GM18507 (cell line): ENCODE data around the gene DHX15.
A peak's percentile ranks its signal among the peaks of the same experiment; 100 is the strongest.

Source experiments
- DNase-seq: peaks from one replicate; pipeline ENCODE4 v3.0.0; 2011; ENCODE audit warnings: low read depth; ENCODE audit not compliant: insufficient read length; ENCODE audit errors: extremely low spot score
- FAIRE-seq: peaks from 2 replicates; lab custom pipeline; 2011; peaks lifted over from hg19 to GRCh38; lab: Jason Lieb, UNC

The DHX15 gene

GRCh38 chr4:24588216-24588954, 4.0 kb upstream of the DHX15 start:
- no peak for FAIRE-seq
- DNase-seq = no peak

DNA sequence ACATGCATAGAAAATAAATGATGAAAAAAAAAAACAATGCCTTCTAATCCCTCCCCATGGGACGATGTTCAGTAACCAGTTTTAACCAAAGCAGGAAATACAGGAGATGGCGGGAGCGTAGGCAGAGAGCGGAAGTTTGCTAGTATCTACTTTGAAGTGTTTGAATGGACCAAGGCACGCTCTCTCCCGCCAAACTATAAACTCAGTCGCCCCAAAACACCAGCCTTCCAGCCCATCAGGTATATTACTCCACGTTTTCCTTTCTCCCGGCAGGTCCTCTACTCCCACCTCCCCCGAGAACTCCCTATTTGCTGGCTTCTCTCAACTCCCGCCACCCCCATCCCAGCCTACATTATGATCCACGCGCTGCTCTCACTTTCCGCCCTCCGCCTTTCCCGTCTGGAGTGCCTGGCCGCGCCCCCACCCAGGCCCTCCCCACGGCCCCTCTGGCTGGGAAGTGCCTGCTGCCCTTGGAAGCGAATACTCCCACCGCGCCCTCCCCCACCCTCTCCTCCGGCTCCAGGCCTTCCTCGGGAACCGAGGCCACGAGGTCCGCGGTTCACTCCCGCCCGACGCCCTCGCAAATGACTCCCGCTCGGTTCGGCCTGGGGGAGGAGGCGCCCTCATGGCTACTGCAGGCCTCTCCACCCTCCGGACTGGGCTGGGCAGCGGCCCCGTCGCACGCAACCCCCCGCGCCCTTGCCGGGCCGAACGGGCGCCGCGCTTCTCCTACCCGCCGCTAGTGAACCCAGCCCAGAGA, 723 bp downstream of the DHX15 start:
- DNase-seq (no peak), FAIRE-seq (peak; percentile 88)

GRCh38 chr4:24582235-24582832, 2.0 kb downstream of the DHX15 start:
- FAIRE-seq = no peak

DNA sequence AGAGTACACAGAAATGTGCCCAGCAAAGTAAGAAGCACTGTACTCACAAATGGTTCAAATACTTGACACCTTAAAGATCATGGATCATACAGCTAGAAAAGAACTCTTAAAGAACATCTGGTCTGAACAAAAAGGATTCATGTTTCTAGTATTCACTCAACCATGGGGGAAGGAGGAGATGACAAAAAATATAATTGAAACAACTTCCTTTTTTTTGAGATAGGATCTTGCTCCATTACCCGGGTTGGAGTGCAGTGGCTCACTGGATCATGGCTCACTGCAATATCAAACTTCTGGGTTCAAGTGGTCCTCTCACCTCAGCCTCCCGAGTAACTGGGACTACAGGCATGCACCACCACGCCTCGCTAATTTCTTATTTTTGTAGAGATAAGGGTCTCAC, 6.0 kb downstream of the DHX15 start:
- FAIRE-seq (peak; percentile 31), DNase-seq (no peak)

More at GRCh38 chr4:24582235-24582832, 2.0 kb downstream of the DHX15 start:
- DNase-seq = no peak

- no peak for DNase-seq
- no peak for FAIRE-seq
These were observed 8.1 kb downstream of the DHX15 start for GRCh38 chr4:24576276-24576675.

DNA sequence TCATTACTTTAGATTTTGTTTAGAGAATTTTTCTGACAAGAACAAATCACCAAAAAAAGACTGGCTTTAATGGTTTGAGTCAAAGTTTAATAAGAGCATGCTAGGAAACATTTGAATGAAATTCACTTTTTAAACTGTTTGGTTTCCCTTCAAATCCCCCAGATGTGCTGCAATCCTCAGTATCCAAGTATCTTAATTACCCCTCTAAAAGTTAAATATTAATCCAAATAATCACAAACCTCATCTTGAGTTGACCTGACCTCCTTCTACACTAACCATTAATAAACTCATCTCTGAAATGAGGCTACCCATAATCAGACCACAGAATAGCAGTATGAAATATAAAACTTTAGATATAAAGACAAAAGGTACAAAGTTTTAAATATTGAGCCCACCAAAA, 10.1 kb downstream of the DHX15 start:
- FAIRE-seq (no peak), DNase-seq (no peak)

DNA sequence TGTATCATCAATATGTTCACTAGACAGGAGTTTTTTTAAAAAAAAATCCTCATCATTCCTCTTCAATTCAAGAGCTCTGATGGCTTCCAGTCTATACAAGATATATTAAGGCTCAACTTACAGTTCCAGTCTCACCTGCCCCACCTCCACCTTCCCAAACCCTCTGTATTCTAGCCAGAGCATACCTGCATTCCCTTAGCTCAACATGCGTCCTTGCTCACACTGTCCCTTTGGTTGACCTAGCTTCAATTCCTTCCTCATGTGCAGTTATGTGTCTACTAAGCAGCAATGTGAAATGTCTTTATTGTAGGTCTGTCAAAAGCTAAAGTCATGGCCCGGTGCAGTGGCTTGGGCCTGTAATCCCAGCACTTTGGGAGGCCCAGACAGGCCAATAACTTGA, 10.8 kb downstream of the DHX15 start:
- no peak for FAIRE-seq
- DNase-seq = no peak

DNA sequence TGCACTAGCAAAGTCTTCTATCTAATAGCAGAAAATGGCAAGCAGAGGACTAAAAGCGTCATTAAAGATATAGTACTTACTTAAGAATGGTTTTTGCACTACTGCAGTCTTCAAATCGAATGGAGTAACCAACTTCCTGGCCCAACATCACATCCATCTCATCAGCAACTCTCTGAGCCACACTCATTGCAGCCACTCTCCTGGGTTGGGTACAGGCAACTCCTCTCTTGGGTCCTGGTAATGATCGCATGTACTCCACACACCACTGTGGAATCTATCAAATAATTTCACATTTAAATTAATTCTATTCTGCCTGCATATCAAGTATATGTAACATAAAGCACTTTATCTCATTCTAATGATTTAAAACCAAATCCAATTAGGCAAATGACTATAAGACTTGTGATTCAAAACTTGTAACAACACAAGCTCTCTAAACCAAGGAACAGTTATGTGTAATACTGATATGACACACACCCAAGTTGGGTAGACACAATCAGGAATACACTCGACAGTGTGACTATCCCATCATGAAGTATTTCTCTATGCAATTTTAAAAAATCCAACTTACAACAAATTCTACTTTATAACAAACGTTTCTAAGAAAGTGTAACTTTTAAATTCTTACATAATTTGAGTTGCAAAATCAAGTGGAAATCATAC, 13.6 kb downstream of the DHX15 start:
- FAIRE-seq = no peak
- DNase-seq = no peak

GRCh38 chr4:24570172-24570571, 14.2 kb downstream of the DHX15 start:
- FAIRE-seq = no peak
- no peak for DNase-seq

DNA sequence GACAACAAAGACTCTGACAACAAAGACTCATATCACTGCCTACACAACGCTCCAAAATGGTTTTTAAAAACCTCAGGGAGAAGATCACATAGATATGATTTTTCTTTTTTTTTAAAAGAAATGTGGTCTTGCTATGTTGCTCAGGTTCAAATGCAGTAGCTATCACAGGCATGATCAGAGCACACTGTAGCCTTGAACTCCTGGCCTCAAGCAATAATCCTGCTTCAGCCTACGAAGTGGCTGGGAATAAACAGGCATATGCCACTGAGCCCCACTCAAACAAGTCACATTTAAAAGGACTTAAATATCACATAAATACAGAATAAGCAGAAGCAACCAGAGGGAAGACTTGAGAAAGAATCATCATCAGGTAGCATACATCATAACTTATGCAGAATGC, 14.7 kb downstream of the DHX15 start:
- DNase-seq (no peak), FAIRE-seq (no peak)

DNA sequence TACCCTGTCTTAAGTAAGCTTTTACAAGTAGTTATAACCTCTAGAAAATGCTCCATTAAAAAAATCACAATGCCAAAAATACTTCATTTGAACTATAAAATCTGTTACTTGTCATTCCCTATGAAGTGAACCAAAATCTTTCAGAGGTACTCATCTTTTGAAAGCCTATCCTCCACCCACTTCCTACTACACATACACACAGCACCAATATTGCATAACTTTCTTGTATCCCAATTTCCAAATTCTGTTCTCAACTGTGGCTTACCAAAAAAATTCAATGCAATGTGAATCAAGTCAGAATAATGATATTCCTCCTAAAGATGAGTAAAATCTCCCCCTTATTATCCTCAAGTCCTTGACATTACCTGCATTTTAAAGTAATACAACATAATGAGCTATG, 15.9 kb downstream of the DHX15 start:
- DNase-seq = no peak
- no peak for FAIRE-seq

GRCh38 chr4:24565054-24565453, 19.3 kb downstream of the DHX15 start:
- FAIRE-seq (no peak), DNase-seq (no peak)

GRCh38 chr4:24564488-24564887, 19.9 kb downstream of the DHX15 start:
- DNase-seq (no peak), FAIRE-seq (no peak)

- peak; percentile 47 for FAIRE-seq
- DNase-seq = no peak
These were observed 22.8 kb downstream of the DHX15 start for GRCh38 chr4:24561438-24562139.

GRCh38 chr4:24560868-24561368, 23.4 kb downstream of the DHX15 start:
- peak; percentile 53 for FAIRE-seq

DNA sequence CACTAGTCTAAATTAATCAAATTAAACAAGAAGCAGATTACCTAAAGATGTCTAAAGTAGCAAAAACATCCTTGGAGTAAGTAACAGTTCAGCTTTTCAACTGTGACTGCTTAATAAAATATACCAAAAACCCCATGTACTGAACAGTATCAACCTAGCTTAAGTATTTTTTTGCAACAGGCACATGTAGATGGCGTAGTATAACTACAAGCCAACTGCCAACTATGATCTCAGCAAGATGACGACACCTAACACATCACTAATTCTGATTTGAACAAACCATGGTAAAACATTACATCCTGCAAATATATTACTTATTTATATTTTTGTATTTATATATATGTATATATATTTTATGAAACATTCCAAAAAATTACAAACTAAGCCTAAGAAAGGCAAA, 24.5 kb downstream of the DHX15 start:
- FAIRE-seq = no peak

More at GRCh38 chr4:24560868-24561368, 23.4 kb downstream of the DHX15 start:
- no peak for DNase-seq

DNA sequence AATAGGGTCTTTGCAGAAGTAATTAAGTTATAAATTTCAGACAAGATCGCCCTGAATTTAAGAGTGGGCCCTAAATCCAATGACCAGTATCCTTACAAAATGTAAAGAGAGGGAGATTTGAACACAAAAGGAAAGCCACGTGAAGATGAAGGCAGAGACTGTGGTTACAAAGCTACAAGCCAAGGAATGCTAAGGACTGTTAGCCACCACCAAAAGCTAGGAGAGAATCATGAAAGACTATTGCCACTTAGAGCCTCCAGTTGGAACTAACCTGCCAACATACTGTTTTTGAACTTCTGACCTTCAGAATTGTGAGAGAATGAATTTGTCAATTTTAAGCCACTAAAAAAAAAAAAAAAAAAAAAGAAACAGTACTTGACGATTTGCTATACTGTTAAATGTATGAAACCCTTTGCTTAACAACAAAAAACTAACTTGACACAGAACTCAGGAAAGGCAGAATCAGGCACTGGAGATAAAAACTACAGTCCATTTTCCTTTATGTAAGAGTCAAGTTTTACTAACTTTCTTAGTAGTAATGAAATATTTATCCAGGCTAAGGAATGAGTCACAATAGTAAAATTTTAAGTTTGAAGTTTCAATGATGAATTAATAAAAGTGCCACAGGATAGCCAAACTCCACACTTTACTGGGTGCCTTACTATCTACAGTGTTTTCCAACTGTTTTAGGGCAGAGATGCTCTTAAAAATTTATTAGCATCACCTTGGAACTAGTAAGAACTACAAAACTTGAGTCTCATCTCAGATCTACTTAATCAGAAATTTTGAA, 25.1 kb downstream of the DHX15 start:
- DNase-seq = no peak
- FAIRE-seq = no peak

More for the DNA sequence above, 24.5 kb downstream of the DHX15 start:
- DNase-seq = no peak
